WTC11 (cell line): ENCODE data around the gene ROPN1. TPM values are rescaled to one million over a fixed set of nuclear protein-coding genes. Genes with fewer than 3 reads are reported as not detected.
"Not testable (repeated sequence)": the region's sequence is repeated elsewhere in the genome, so short reads cannot be mapped to it uniquely, and the experiment has no call there.

Experiments used
- ATAC-seq: fragments of 200-7000 bp; cut with Tn5 transposase; 2 replicates; pipeline ENCODE4 v1.10.0; 2021; ENCODE audit warnings: mild to moderate bottlenecking, moderate library complexity
- CTCF ChIA-PET: fragments of 300-600 bp; sonication (Branson Sonifier 250); formaldehyde crosslinking; loops from one replicate; lab custom pipeline; 2021; ENCODE audit warnings: antibody characterized with exemption; lab: Charles Lee
- POLR2A ChIA-PET: fragments of 350-600 bp; sonication (Branson Sonifier 250); formaldehyde crosslinking; loops from one replicate; lab custom pipeline; 2021; ENCODE audit warnings: antibody characterized with exemption; lab: Charles Lee
- DNase-seq: peaks from one replicate; pipeline ENCODE4 v3.0.0; 2021; ENCODE audit warnings: low spot score
- H3K27ac Mint-ChIP-seq: 2 replicates; pipeline ENCODE4 v1.8.0; 2021; ENCODE audit warnings: mixed read lengths
- H3K27me3 Mint-ChIP-seq: 2 replicates; pipeline ENCODE4 v1.8.0; 2021; ENCODE audit warnings: low read depth, mild to moderate bottlenecking, moderate library complexity, mixed read lengths
- H3K36me3 Mint-ChIP-seq: 2 replicates; pipeline ENCODE4 v1.8.0; 2021; ENCODE audit warnings: mixed read lengths
- H3K4me1 Mint-ChIP-seq: 2 replicates; pipeline ENCODE4 v1.8.0; 2022; ENCODE audit warnings: mixed read lengths
- H3K4me3 Mint-ChIP-seq: 2 replicates; pipeline ENCODE4 v1.8.0; 2021; ENCODE audit warnings: mild to moderate bottlenecking, moderate library complexity, mixed read lengths
- H3K9me3 Mint-ChIP-seq: 2 replicates; pipeline ENCODE4 v1.8.0; 2021; ENCODE audit warnings: mixed read lengths
- CREB1 ChIP-seq: sonication (generic); formaldehyde crosslinking; IDR thresholded peaks from 2 replicates; pipeline ENCODE4 v1.8.0; 2023; ENCODE audit warnings: mild to moderate bottlenecking, missing genetic modification reagents
- CREM ChIP-seq: sonication (generic); formaldehyde crosslinking; IDR thresholded peaks from 2 replicates; pipeline ENCODE4 v1.8.1; 2022; ENCODE audit warnings: mild to moderate bottlenecking, missing genetic modification reagents, moderate library complexity
- ELF4 ChIP-seq: sonication (generic); formaldehyde crosslinking; IDR thresholded peaks from 2 replicates; pipeline ENCODE4 v1.8.1; 2022; ENCODE audit warnings: low read depth, mild to moderate bottlenecking, moderate library complexity, missing genetic modification reagents
- ETV6 ChIP-seq: sonication (generic); formaldehyde crosslinking; IDR thresholded peaks from 2 replicates; pipeline ENCODE4 v1.8.1; 2022; ENCODE audit warnings: mild to moderate bottlenecking, missing genetic modification reagents
- FOXP1 ChIP-seq: sonication (generic); formaldehyde crosslinking; IDR thresholded peaks from 2 replicates; pipeline ENCODE4 v1.8.0; 2022; ENCODE audit warnings: missing genetic modification reagents, mild to moderate bottlenecking, moderate library complexity, borderline replicate concordance
- GRHL2 ChIP-seq: fragments of 250-450 bp; sonication (Bioruptor Pico); IDR thresholded peaks from 2 replicates; pipeline ENCODE4 v1.8.0; 2022; ENCODE audit warnings: mild to moderate bottlenecking, moderate library complexity; ENCODE audit not compliant: insufficient replicate concordance, severe bottlenecking
- IRF2 ChIP-seq: sonication (generic); formaldehyde crosslinking; IDR thresholded peaks from 2 replicates; pipeline ENCODE4 v1.8.0; 2022; ENCODE audit warnings: low read depth, missing genetic modification reagents, borderline replicate concordance
- JAZF1 ChIP-seq: fragments of 250-450 bp; sonication (Bioruptor Pico); IDR thresholded peaks from 2 replicates; pipeline ENCODE4 v1.9.0; 2021; ENCODE audit warnings: moderate library complexity, mild to moderate bottlenecking, inconsistent platforms
- MXD4 ChIP-seq: fragments of 250-450 bp; sonication (Bioruptor Pico); IDR thresholded peaks from 2 replicates; pipeline ENCODE4 v1.8.0; 2021; ENCODE audit warnings: mild to moderate bottlenecking, moderate library complexity, borderline replicate concordance
- NFATC4 ChIP-seq: fragments of 250-450 bp; sonication (Bioruptor Pico); IDR thresholded peaks from 2 replicates; pipeline ENCODE4 v1.9.0; 2021; ENCODE audit warnings: mild to moderate bottlenecking
- RELA ChIP-seq: sonication (generic); formaldehyde crosslinking; IDR thresholded peaks from 2 replicates; pipeline ENCODE4 v1.8.1; 2022; ENCODE audit warnings: missing genetic modification reagents, mild to moderate bottlenecking, borderline replicate concordance
- SMAD3 ChIP-seq: sonication (generic); formaldehyde crosslinking; IDR thresholded peaks from 2 replicates; pipeline ENCODE4 v1.8.0; 2022; ENCODE audit warnings: missing genetic modification reagents, mild to moderate bottlenecking, borderline replicate concordance
- SOX15 ChIP-seq: fragments of 250-450 bp; sonication (Bioruptor Pico); IDR thresholded peaks from 2 replicates; pipeline ENCODE4 v1.9.0; 2021; ENCODE audit warnings: mild to moderate bottlenecking
- TCF7 ChIP-seq: sonication (generic); formaldehyde crosslinking; IDR thresholded peaks from 2 replicates; pipeline ENCODE4 v1.8.0; 2022; ENCODE audit warnings: mild to moderate bottlenecking, low read depth, missing genetic modification reagents, moderate library complexity
- ZNF121 ChIP-seq: sonication (generic); formaldehyde crosslinking; IDR thresholded peaks from 2 replicates; pipeline ENCODE4 v1.8.0; 2023; ENCODE audit warnings: missing genetic modification reagents
- ZNF232 ChIP-seq: sonication (generic); formaldehyde crosslinking; IDR thresholded peaks from 2 replicates; pipeline ENCODE4 v1.8.0; 2022; ENCODE audit warnings: mild to moderate bottlenecking, missing genetic modification reagents
- total RNA-seq: library from RNA; stranded (reverse); gene quantifications from 3 replicates; pipeline ENCODE4 v1.2.3, GENCODE V29; 2021
- TF ChIP-seq, protein P1 (sequence below): sonication (generic); formaldehyde crosslinking; IDR thresholded peaks from 2 replicates; pipeline ENCODE4 v1.8.1; 2023; ENCODE audit warnings: mild to moderate bottlenecking, missing genetic modification reagents, moderate library complexity
- TF ChIP-seq, protein P2 (sequence below): fragments of 250-450 bp; sonication (Bioruptor Pico); IDR thresholded peaks from 2 replicates; pipeline ENCODE4 v1.9.0; 2021; ENCODE audit warnings: mild to moderate bottlenecking
- TF ChIP-seq, protein P3 (sequence below): fragments of 200-600 bp; IDR thresholded peaks from 2 replicates; pipeline ENCODE4 v1.8.0; 2022; ENCODE audit warnings: antibody characterized with exemption
- TF ChIP-seq, protein P4 (sequence below): sonication (generic); formaldehyde crosslinking; IDR thresholded peaks from 2 replicates; pipeline ENCODE4 v1.8.0; 2022; ENCODE audit warnings: mild to moderate bottlenecking, missing genetic modification reagents
- TF ChIP-seq, protein P5 (sequence below): sonication (generic); formaldehyde crosslinking; IDR thresholded peaks from 2 replicates; pipeline ENCODE4 v1.8.0; 2022; ENCODE audit warnings: mild to moderate bottlenecking, missing genetic modification reagents
- TF ChIP-seq, protein P6 (sequence below): fragments of 250-450 bp; sonication (Bioruptor Pico); IDR thresholded peaks from 2 replicates; pipeline ENCODE4 v1.9.0; 2021; ENCODE audit warnings: mild to moderate bottlenecking

The ROPN1 gene
- total RNA-seq, 1 experiment from 2014 or later: not detected

DNA sequence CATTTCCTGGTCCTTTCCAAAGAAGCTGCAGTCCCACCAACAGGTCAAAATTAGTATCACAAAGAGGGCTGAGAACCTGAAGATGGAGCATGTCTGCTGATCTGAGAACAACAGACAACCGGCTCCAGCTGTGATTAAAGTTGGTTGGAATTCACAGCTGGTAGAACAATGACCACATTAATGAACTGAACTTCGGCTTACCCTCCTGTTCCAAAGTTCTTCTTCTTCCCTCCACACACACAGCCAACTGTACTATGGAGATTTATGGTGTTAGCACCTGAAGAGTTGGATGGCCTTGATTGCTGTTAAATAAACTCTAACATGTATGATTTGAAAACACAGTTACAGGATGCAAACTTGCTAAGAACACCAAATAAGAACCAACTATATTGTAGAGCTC lies 27.4 kb upstream of the ROPN1 start:
- Mint-ChIP-seq H3K27ac (no peak overlapping the region), H3K27me3 (no peaks in the 10 kb centered on the region; the same call in 1 of the 2 replicates), H3K4me3 (no peak overlapping the region), H3K9me3 (peaks cover 10% of the 10 kb centered on the region), H3K36me3 (no peaks in the 10 kb centered on the region), H3K4me1 (peaks cover 3% of the 10 kb centered on the region; the same call in 1 of the 2 replicates)
- ChIA-PET POLR2A (no interaction called here), CTCF (interaction anchor here (1.4 to 1.6 kb wide), 2 partner anchors 13 to 262 kb away, joined by 6 to 10 read pairs; partner anchors contain the start of gene KALRN)
- DNase-seq (no peak), ATAC-seq (no peak)
- TF ChIP-seq RELA (CRISPR knock-in tag) (no peak), SMAD3 (CRISPR knock-in tag) (no peak), ZNF232 (CRISPR knock-in tag) (no peak), GRHL2 (CRISPR knock-in tag) (no peak), FOXP1 (CRISPR knock-in tag) (no peak), ETV6 (CRISPR knock-in tag) (no peak), SOX15 (CRISPR knock-in tag) (no peak), ELF4 (no peak)
- TF ChIP-seq, protein P1, sequence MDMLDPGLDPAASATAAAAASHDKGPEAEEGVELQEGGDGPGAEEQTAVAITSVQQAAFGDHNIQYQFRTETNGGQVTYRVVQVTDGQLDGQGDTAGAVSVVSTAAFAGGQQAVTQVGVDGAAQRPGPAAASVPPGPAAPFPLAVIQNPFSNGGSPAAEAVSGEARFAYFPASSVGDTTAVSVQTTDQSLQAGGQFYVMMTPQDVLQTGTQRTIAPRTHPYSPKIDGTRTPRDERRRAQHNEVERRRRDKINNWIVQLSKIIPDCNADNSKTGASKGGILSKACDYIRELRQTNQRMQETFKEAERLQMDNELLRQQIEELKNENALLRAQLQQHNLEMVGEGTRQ: no peak
- TF ChIP-seq, protein P2, sequence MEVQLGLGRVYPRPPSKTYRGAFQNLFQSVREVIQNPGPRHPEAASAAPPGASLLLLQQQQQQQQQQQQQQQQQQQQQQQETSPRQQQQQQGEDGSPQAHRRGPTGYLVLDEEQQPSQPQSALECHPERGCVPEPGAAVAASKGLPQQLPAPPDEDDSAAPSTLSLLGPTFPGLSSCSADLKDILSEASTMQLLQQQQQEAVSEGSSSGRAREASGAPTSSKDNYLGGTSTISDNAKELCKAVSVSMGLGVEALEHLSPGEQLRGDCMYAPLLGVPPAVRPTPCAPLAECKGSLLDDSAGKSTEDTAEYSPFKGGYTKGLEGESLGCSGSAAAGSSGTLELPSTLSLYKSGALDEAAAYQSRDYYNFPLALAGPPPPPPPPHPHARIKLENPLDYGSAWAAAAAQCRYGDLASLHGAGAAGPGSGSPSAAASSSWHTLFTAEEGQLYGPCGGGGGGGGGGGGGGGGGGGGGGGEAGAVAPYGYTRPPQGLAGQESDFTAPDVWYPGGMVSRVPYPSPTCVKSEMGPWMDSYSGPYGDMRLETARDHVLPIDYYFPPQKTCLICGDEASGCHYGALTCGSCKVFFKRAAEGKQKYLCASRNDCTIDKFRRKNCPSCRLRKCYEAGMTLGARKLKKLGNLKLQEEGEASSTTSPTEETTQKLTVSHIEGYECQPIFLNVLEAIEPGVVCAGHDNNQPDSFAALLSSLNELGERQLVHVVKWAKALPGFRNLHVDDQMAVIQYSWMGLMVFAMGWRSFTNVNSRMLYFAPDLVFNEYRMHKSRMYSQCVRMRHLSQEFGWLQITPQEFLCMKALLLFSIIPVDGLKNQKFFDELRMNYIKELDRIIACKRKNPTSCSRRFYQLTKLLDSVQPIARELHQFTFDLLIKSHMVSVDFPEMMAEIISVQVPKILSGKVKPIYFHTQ (CRISPR knock-in tag): no peak

DNA sequence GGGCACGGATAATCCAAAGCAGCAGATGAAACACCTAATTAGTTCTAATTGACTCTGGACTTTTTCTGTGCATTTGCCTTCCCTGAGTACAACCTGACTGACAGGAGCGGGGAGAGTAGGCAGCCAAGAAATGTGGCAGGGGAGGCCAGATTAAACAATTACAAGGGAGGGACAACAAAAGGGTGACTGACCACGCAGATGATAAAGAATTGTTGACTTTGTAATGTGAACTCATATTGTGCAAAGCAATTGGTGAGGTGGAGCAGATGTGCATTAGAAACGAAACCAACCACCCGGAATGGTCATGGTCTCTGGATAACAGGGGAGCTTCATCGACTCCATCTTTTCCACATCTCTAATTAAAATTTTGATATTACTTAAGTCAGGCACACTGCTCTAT lies 25.6 kb upstream of the ROPN1 start:
- CTCF ChIA-PET: interaction anchor here (1.0 to 2.9 kb wide), 6 partner anchors 15 to 451 kb away, joined by 3 to 25 read pairs (median 10); partner anchors contain the start of gene KALRN
- H3K9me3 Mint-ChIP-seq: peaks cover 10% of the 10 kb centered on the region
- H3K27ac Mint-ChIP-seq, H3K36me3 Mint-ChIP-seq, ATAC-seq, H3K4me3 Mint-ChIP-seq, H3K4me1 Mint-ChIP-seq, POLR2A ChIA-PET, DNase-seq, H3K27me3 Mint-ChIP-seq: not testable (repeated sequence)

DNA sequence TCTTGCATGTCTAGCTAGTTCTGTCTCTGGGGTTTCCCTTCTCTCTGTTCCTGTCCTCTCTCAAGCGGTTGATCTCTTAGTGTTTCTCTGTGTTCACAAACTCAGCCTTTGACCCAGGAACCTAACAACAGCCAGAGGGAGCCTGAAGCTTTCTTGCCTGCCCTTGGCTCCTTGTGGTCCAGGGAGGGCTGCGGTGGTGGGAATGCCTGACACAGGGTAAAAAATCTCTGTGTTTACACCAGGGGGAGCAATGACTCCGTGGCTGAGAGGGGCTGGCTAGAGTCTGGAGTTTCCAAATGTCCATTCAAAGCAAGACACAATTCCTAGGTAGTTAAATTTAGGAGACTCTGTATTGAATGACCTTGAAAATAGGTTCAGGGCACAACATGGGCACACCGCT lies 24.6 kb upstream of the ROPN1 start:
- H3K27ac Mint-ChIP-seq, H3K4me1 Mint-ChIP-seq, H3K36me3 Mint-ChIP-seq, H3K27me3 Mint-ChIP-seq, H3K4me3 Mint-ChIP-seq: not testable (repeated sequence)
- ATAC-seq (peak; percentile 100), DNase-seq (peak; percentile 68)
- POLR2A ChIA-PET: interaction anchor here (0.6 kb wide), 1 partner anchor 16 kb away, joined by 3 read pairs; the partner anchor contains the start of gene KALRN
- CTCF ChIA-PET: interaction anchor here (0.6 to 2.9 kb wide), 26 partner anchors 9 to 1920 kb away, joined by 3 to 25 read pairs (median 4); partner anchors contain the start of genes CCDC14 and KALRN
- TF ChIP-seq, protein P3, sequence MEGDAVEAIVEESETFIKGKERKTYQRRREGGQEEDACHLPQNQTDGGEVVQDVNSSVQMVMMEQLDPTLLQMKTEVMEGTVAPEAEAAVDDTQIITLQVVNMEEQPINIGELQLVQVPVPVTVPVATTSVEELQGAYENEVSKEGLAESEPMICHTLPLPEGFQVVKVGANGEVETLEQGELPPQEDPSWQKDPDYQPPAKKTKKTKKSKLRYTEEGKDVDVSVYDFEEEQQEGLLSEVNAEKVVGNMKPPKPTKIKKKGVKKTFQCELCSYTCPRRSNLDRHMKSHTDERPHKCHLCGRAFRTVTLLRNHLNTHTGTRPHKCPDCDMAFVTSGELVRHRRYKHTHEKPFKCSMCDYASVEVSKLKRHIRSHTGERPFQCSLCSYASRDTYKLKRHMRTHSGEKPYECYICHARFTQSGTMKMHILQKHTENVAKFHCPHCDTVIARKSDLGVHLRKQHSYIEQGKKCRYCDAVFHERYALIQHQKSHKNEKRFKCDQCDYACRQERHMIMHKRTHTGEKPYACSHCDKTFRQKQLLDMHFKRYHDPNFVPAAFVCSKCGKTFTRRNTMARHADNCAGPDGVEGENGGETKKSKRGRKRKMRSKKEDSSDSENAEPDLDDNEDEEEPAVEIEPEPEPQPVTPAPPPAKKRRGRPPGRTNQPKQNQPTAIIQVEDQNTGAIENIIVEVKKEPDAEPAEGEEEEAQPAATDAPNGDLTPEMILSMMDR: peak; percentile 47
- peaks cover 10% of the 10 kb centered on the region for H3K9me3 Mint-ChIP-seq

DNA sequence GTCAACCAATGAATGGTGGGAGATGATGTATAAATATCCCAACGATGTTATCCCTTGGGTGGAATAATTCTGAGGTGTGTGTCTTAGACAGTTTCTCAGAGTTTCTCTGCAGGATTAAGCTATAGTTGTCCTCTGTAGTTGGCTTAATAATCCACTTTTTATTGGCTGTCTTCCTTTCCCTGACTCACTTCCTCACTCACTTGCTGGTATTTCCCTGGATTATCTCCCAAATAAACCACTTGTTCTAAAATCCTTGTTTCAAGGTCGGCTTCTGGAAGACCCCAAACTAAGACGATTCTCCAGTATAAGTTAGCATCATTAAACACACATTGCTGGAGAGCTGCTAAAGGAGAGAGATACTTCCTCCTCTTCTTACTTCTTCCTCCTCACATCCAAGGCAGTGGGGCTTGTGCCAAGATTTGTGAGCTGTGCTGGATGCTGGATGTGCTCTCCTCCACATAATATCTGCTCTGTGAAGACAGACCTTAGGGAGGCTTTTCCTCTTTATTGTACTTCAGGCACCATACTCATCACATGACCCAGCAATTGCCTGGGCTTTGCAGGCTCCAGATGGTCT lies 22.5 kb upstream of the ROPN1 start:
- Mint-ChIP-seq H3K9me3 (no peaks in the 10 kb centered on the region), H3K36me3 (no peaks in the 10 kb centered on the region), H3K27ac (no peak overlapping the region), H3K4me1 (peaks cover 3% of the 10 kb centered on the region; the same call in 1 of the 2 replicates), H3K27me3 (peaks cover 5% of the 10 kb centered on the region; the same call in 1 of the 2 replicates), H3K4me3 (no peak overlapping the region)
- ChIA-PET CTCF (interaction anchor here (1.1 to 2.9 kb wide), 2 partner anchors 18 to 267 kb away, joined by 3 to 25 read pairs; partner anchors contain the start of gene KALRN), POLR2A (no interaction called here)
- no peak for DNase-seq
- ATAC-seq: no peak
- TF ChIP-seq IRF2 (CRISPR knock-in tag) (no peak), CREM (CRISPR knock-in tag) (no peak), ZNF121 (CRISPR knock-in tag) (no peak), TCF7 (CRISPR knock-in tag) (no peak), NFATC4 (CRISPR knock-in tag) (no peak), JAZF1 (CRISPR knock-in tag) (no peak), CREB1 (CRISPR knock-in tag) (no peak), MXD4 (CRISPR knock-in tag) (no peak)
- TF ChIP-seq, protein P4, sequence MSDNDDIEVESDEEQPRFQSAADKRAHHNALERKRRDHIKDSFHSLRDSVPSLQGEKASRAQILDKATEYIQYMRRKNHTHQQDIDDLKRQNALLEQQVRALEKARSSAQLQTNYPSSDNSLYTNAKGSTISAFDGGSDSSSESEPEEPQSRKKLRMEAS (CRISPR knock-in tag): no peak
- TF ChIP-seq, protein P5, sequence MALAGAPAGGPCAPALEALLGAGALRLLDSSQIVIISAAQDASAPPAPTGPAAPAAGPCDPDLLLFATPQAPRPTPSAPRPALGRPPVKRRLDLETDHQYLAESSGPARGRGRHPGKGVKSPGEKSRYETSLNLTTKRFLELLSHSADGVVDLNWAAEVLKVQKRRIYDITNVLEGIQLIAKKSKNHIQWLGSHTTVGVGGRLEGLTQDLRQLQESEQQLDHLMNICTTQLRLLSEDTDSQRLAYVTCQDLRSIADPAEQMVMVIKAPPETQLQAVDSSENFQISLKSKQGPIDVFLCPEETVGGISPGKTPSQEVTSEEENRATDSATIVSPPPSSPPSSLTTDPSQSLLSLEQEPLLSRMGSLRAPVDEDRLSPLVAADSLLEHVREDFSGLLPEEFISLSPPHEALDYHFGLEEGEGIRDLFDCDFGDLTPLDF (CRISPR knock-in tag): no peak
- TF ChIP-seq, protein P6, sequence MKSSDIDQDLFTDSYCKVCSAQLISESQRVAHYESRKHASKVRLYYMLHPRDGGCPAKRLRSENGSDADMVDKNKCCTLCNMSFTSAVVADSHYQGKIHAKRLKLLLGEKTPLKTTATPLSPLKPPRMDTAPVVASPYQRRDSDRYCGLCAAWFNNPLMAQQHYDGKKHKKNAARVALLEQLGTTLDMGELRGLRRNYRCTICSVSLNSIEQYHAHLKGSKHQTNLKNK: no peak
